Activated CD4-positive, CD25-positive, alpha-beta regulatory T cell (primary cell): Measurements from ENCODE around the gene ZNF385C.
"Not testable (repeated sequence)": the region's sequence is repeated elsewhere in the genome, so short reads cannot be mapped to it uniquely, and the experiment has no call there.

ENCODE experiments used
- DNase-seq, 4 experiments: peaks; one replicate each; lab custom pipeline; 2025; lab: John Stamatoyannopoulos, UW

Gene ZNF385C

GRCh38 chr17:42019509-42020404 lies 78.5 kb downstream of the ZNF385C start, which contains the start of gene NKIRAS2:
TSS of gene NKIRAS2 (plus strand) at chr17:42020090. CDS start at chr17:42021578, 1,488 bp downstream.
- DNase-seq: peak; percentile 86 to 91 (median 88)

GRCh38 chr17:42018988-42019387 lies 79.3 kb downstream of the ZNF385C start:
- no peak for DNase-seq

GRCh38 chr17:42018339-42018738 lies 79.9 kb downstream of the ZNF385C start:
- DNase-seq: no peak

- no peak for DNase-seq
Observed at GRCh38 chr17:42017866-42018200, 80.4 kb downstream of the ZNF385C start.

- peak; percentile 71 to 88 (median 78) for DNase-seq
Observed at GRCh38 chr17:42016941-42017865, 81.1 kb downstream of the ZNF385C start, which contains the start of gene DNAJC7. TSS of gene DNAJC7 (minus strand) at chr17:42017439. CDS start at chr17:42017416, 23 bp downstream.

GRCh38 chr17:42016411-42016831 lies 81.9 kb downstream of the ZNF385C start:
- no peak for DNase-seq

- DNase-seq: not testable (repeated sequence)
Observed at GRCh38 chr17:42013740-42014139, 84.5 kb downstream of the ZNF385C start.

- not testable (repeated sequence) for DNase-seq
Observed at GRCh38 chr17:42012363-42012762, 85.9 kb downstream of the ZNF385C start.

GRCh38 chr17:42010898-42011516 lies 87.3 kb downstream of the ZNF385C start:
- DNase-seq: no peak

GRCh38 chr17:42010266-42010680 lies 88.0 kb downstream of the ZNF385C start:
- not testable (repeated sequence) for DNase-seq

- no peak for DNase-seq
Observed at GRCh38 chr17:42009170-42009569, 89.1 kb downstream of the ZNF385C start.

GRCh38 chr17:42005166-42005565 lies 93.1 kb downstream of the ZNF385C start:
- no peak for DNase-seq

GRCh38 chr17:42002792-42003301 lies 95.4 kb downstream of the ZNF385C start:
- DNase-seq: no peak

GRCh38 chr17:42002175-42002791 lies 96.0 kb downstream of the ZNF385C start:
- DNase-seq: no peak

- DNase-seq: no peak
Observed at GRCh38 chr17:42001729-42002128, 96.5 kb downstream of the ZNF385C start.

- DNase-seq: no peak
Observed at GRCh38 chr17:42000413-42001133, 97.7 kb downstream of the ZNF385C start.

GRCh38 chr17:41998497-41998896 lies 99.8 kb downstream of the ZNF385C start:
- DNase-seq: no peak

- DNase-seq: no peak
Observed at GRCh38 chr17:41996855-41997164, 101.5 kb downstream of the ZNF385C start.

GRCh38 chr17:41992576-41992975 lies 105.7 kb downstream of the ZNF385C start:
- no peak for DNase-seq

- no peak for DNase-seq
Observed at GRCh38 chr17:41989702-41990419, 108.4 kb downstream of the ZNF385C start.
